WERI-Rb-1 (cell line): Measurements from ENCODE around the gene VRK1.

Experiments
- DNase-seq: peaks from one replicate; pipeline ENCODE4 v3.0.0-alpha.2; 2020
- H3K27ac ChIP-seq: fragments of 250-450 bp; sonication (Bioruptor Pico); 2 replicates; pipeline ENCODE4 v1.5.1; 2020; ENCODE audit warnings: mild to moderate bottlenecking, moderate library complexity
- H3K27me3 ChIP-seq: fragments of 250-450 bp; sonication (Bioruptor Pico); 2 replicates; pipeline ENCODE4 v1.5.1; 2021; ENCODE audit warnings: mild to moderate bottlenecking, low read depth, moderate library complexity; ENCODE audit not compliant: insufficient read depth, severe bottlenecking
- H3K36me3 ChIP-seq: fragments of 250-450 bp; sonication (Bioruptor Pico); 2 replicates; pipeline ENCODE4 v1.5.1; 2020; ENCODE audit warnings: mild to moderate bottlenecking, moderate library complexity
- H3K4me3 ChIP-seq: 2 replicates; pipeline ENCODE4 v1.5.1; 2011; ENCODE audit warnings: low read depth, mild to moderate bottlenecking, control low read depth, low read length
- H3K9me3 ChIP-seq: fragments of 250-450 bp; sonication (Bioruptor Pico); 2 replicates; pipeline ENCODE4 v1.5.1; 2021; ENCODE audit warnings: mild to moderate bottlenecking, moderate library complexity; ENCODE audit not compliant: severe bottlenecking
- CTCF ChIP-seq: IDR thresholded peaks from 2 replicates; pipeline ENCODE4 v1.5.1; 2011; ENCODE audit warnings: low read depth, mild to moderate bottlenecking, control low read depth, inconsistent platforms, low read length

The VRK1 gene

DNA sequence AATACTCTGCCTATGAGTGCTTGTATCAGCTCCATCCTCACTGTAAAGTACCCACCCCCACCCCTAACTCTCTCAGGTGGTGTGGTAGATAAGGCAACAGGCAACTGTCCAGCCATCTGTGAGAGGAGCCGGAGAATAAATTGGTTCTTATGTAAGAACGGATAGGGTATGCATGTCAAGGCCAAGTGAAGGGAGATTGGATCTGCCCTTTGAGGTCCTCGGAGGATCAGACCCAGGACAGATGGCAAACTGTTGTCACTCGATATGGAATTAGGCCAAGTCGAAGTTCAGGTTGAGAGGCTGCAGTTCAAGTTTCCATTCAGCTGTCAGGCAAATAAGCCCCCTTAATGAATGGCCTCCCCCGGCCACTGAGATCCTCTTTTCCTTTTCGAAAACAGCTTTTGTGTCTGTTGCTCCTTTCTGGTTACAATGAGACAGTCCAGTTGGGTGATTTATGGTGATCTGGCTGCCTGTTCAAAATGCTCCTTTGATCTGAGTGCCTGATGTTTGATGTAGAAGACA is 120.3 kb downstream of the VRK1 start:
- no peak for TF ChIP-seq CTCF
- DNase-seq = peak; percentile 95
- H3K4me3 ChIP-seq = no peak overlapping the region
- H3K27me3 ChIP-seq = no peaks in the 10 kb centered on the region
- H3K9me3 ChIP-seq = peaks cover 29% of the 10 kb centered on the region
- peak overlapping the region; percentile 81 for H3K27ac ChIP-seq
- no peaks in the 10 kb centered on the region for H3K36me3 ChIP-seq

- H3K4me3 ChIP-seq = no peak overlapping the region
- peak overlapping the region; percentile 81; the same call in 1 of the 2 replicates for H3K27ac ChIP-seq
- H3K27me3 ChIP-seq = no peaks in the 10 kb centered on the region
- H3K9me3 ChIP-seq = peaks cover 31% of the 10 kb centered on the region
- H3K36me3 ChIP-seq = no peaks in the 10 kb centered on the region
- no peak for TF ChIP-seq CTCF
- no peak for DNase-seq
Measured at GRCh38 chr14:96920023-96920422, 122.8 kb downstream of the VRK1 start.

- H3K36me3 ChIP-seq = no peaks in the 10 kb centered on the region
- H3K9me3 ChIP-seq = peaks cover 29% of the 10 kb centered on the region
- H3K27me3 ChIP-seq = no peaks in the 10 kb centered on the region
- no peak overlapping the region for H3K4me3 ChIP-seq
- no peak overlapping the region for H3K27ac ChIP-seq
- no peak for DNase-seq
- TF ChIP-seq CTCF = no peak
Measured at GRCh38 chr14:96920820-96921219, 123.6 kb downstream of the VRK1 start.

DNA sequence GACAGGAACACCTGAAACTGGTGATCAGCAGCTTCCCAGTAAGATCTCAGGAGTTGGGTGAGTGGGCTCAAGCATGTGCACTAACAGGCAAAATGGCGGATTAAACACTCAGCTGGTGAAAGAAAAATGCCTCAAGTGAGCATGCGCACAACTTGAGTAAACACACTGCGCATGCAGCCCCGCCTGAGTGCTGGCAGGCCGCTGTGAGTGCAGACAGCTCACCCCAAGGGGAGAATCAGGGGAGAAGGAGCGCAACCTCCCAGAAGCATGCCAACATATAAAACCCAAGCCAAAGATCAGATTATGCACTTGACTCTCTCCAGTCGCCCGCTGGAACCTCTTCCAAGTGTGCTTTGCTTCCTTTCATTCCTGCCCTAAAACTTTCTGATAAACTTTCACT is 125.8 kb downstream of the VRK1 start:
- Histone ChIP-seq H3K27ac (no peak overlapping the region), H3K27me3 (no peaks in the 10 kb centered on the region), H3K36me3 (no peaks in the 10 kb centered on the region), H3K4me3 (no peak overlapping the region), H3K9me3 (peaks cover 29% of the 10 kb centered on the region)
- no peak for DNase-seq
- no peak for TF ChIP-seq CTCF

DNA sequence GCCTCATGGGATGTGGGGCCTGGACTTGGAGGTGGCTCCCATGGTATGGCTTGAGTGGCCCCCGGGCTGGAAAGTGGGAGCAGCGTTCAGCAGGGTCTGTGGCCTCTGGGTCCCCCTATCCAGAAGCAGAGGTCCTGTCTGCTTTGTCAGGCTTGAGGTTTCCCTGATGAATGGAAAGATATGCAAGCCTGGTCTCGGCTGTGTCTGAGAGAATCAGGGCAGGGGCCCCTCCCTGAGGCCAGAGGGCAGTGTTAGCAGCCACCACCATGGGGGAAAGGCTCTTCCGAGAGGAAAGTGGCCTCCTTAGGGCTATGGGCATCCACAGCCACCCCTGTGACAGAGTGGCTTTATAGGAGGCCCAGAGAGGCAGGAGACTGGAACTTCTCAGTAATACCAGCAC is 128.2 kb downstream of the VRK1 start:
- DNase-seq = no peak
- no peak for TF ChIP-seq CTCF
- H3K27ac ChIP-seq = no peak overlapping the region

GRCh38 chr14:96926001-96926400 is 128.8 kb downstream of the VRK1 start:
- TF ChIP-seq CTCF = no peak
- H3K27ac ChIP-seq = no peak overlapping the region
- peaks cover 16% of the 10 kb centered on the region for H3K9me3 ChIP-seq
- H3K27me3 ChIP-seq = no peaks in the 10 kb centered on the region
- H3K36me3 ChIP-seq = no peaks in the 10 kb centered on the region
- no peak overlapping the region for H3K4me3 ChIP-seq
- DNase-seq = no peak

More for the DNA sequence above, 128.2 kb downstream of the VRK1 start:
- H3K27me3 ChIP-seq = no peaks in the 10 kb centered on the region
- no peak overlapping the region for H3K4me3 ChIP-seq
- peaks cover 16% of the 10 kb centered on the region for H3K9me3 ChIP-seq
- H3K36me3 ChIP-seq = no peaks in the 10 kb centered on the region
